Stomach (tissue), 9 donors: ENCODE results near the gene AUTS2. TPM values are rescaled to one million over a fixed set of nuclear protein-coding genes. Genes with fewer than 3 reads are reported as not detected.
"Not testable (repeated sequence)": the region's sequence is repeated elsewhere in the genome, so short reads cannot be mapped to it uniquely, and the experiment has no call there.

ENCODE experiments used
- DNase-seq, 2 donors: peaks; one replicate each; pipeline versions ENCODE4 v3.0.0 to v3.0.0-alpha.2; 2013 to 2019
- H3K27ac ChIP-seq, 5 donors: fragments of 200-600 bp in 4 of 5; sonication (generic) in 4 of 5; one replicate each; pipeline ENCODE4 v1.5.1; 2013 to 2019; ENCODE audit warnings: mild to moderate bottlenecking in 1 of 5, moderate library complexity in 1 of 5
- H3K27me3 ChIP-seq, 3 donors: fragments of 200-600 bp; sonication (generic); one replicate each; pipeline ENCODE4 v1.5.1; 2017 to 2019; ENCODE audit warnings: mixed run types in 1 of 3
- H3K36me3 ChIP-seq, 4 donors: fragments of 200-600 bp; sonication (generic); 1 replicate in 3 of 4; 2 replicates in 1 of 4; pipeline ENCODE4 v1.5.1; 2016 to 2019
- H3K4me1 ChIP-seq, 4 donors: fragments of 200-600 bp; sonication (generic); one replicate each; pipeline ENCODE4 v1.5.1; 2016 to 2019
- H3K4me3 ChIP-seq, 4 donors: fragments of 200-600 bp; sonication (generic) in 3 of 4; one replicate each; pipeline ENCODE4 v1.5.1; 2016 to 2019; ENCODE audit warnings: mild to moderate bottlenecking in 1 of 4
- H3K9me3 ChIP-seq, 4 donors: fragments of 200-600 bp; sonication (generic); one replicate each; pipeline ENCODE4 v1.5.1; 2016 to 2019
- CTCF ChIP-seq, 7 experiments: fragments of 450-650 bp in 4 of 7; fragments of 200-600 bp in 3 of 7; sonication (generic) in 3 of 7; IDR thresholded peaks; one replicate each; pipeline ENCODE4 v1.5.1; 2016 to 2019; ENCODE audit warnings: antibody characterized with exemption in 7 of 7, control low read depth in 2 of 7, mild to moderate bottlenecking in 1 of 7
- EP300 ChIP-seq: sonication (generic); formaldehyde crosslinking; IDR thresholded peaks from one replicate; pipeline ENCODE4 v1.6.1; 2017; ENCODE audit warnings: antibody characterized with exemption
- POLR2A ChIP-seq, 4 donors: fragments of 450-650 bp; IDR thresholded peaks; one replicate each; pipeline ENCODE4 v1.6.1; 2016; ENCODE audit warnings: antibody characterized with exemption in 4 of 4, control low read depth in 2 of 4, mild to moderate bottlenecking in 1 of 4, moderate library complexity in 1 of 4
- POLR2AphosphoS5 ChIP-seq, 3 donors: sonication (generic); formaldehyde crosslinking; IDR thresholded peaks; one replicate each; pipeline ENCODE4 v1.6.1; 2016; ENCODE audit warnings: antibody characterized with exemption in 3 of 3
- WGBS, 5 donors: extraction: QIAGEN DNeasy Blood & Tissue Kit in 3 of 5; methylation state at CpG; one replicate each; pipeline versions ENCODE4 v1.1.5 to v1.1.7; 2013 to 2018; 5-methylcytosine and 5-hydroxymethylcytosine counted together
- intact Hi-C: fragments of 100-400 bp; cut with DNase I; formaldehyde crosslinking; loops from one replicate; pipeline ENCODE4 v1.15.1; 2023; ENCODE audit warnings: low total_unique reads
- polyA plus RNA-seq, 3 donors: library from polyadenylated mRNA; stranded (reverse); fragments of 200-250 nt; gene quantifications; one replicate each; pipeline ENCODE4 v1.2.3, GENCODE V29; 2013
- total RNA-seq, 5 donors: library from RNA; depleted of rRNA; stranded (reverse); fragments of >200 nt; gene quantifications; one replicate each; pipeline versions ENCODE4 v1.1.0 to v1.2.3, GENCODE V29; 2014 to 2016
- donor health status: healthy with polysubstance abuse.
- donor health status: Bipolar disorder and iron deficiency.
- donor health status: healthy.

Gene AUTS2
- total and polyA plus RNA-seq, 8 donors: 3.8 to 90.3 (median 38.1) TPM

GRCh38 chr7:70807650-70808049 lies 1209.4 kb downstream of the AUTS2 start:
- no peaks in the 10 kb centered on the region for H3K36me3 ChIP-seq
- no peak overlapping the region for H3K4me3 ChIP-seq

GRCh38 chr7:70808876-70809275 lies 1210.6 kb downstream of the AUTS2 start:
- no peak overlapping the region for H3K4me3 ChIP-seq
- H3K4me1 ChIP-seq: no peaks in the 10 kb centered on the region
- no peak overlapping the region for H3K27ac ChIP-seq
- H3K27me3 ChIP-seq: peaks cover 0 to 9% (median 0%) of the 10 kb centered on the region in 3 donors
- no peaks in the 10 kb centered on the region for H3K36me3 ChIP-seq
- no peak for DNase-seq
- TF ChIP-seq POLR2AphosphoS5 (IDR thresholded peaks at IDR 0.05) (no peak), POLR2A (IDR thresholded peaks at IDR 0.05) (no peak), EP300 (no peak), CTCF (IDR thresholded peaks at IDR 0.05) (no peak)
- 53 to 66% (median 61%) methylated on average over 6 of the region's 6 CpGs for WGBS, 5 donors
- H3K9me3 ChIP-seq: no peaks in the 10 kb centered on the region
- intact Hi-C loops: no loop called here

More at GRCh38 chr7:70807650-70808049, 1209.4 kb downstream of the AUTS2 start:
- Histone ChIP-seq H3K27me3 (peaks cover 0 to 9% (median 0%) of the 10 kb centered on the region in 3 donors), H3K9me3 (peaks cover 0 to 5% (median 4%) of the 10 kb centered on the region in 4 donors), H3K27ac (no peak overlapping the region), H3K4me1 (no peaks in the 10 kb centered on the region)
- no peak for DNase-seq
- WGBS, 5 donors: 80 to 84% (median 83%) methylated on average over 11 of the region's 11 CpGs
- TF ChIP-seq POLR2AphosphoS5 (IDR thresholded peaks at IDR 0.05) (no peak), CTCF (IDR thresholded peaks at IDR 0.05) (no peak), EP300 (no peak), POLR2A (IDR thresholded peaks at IDR 0.05) (no peak)
- intact Hi-C loops: no loop called here

GRCh38 chr7:70810558-70811139 lies 1212.4 kb downstream of the AUTS2 start:
- TF ChIP-seq POLR2A (IDR thresholded peaks at IDR 0.05): no peak
- TF ChIP-seq EP300: no peak
- no peak for TF ChIP-seq CTCF (IDR thresholded peaks at IDR 0.05)
- no peak for TF ChIP-seq POLR2AphosphoS5 (IDR thresholded peaks at IDR 0.05)
- Histone ChIP-seq H3K27ac (no peak overlapping the region), H3K4me3 (no peak overlapping the region), H3K4me1 (no peaks in the 10 kb centered on the region), H3K36me3 (no peaks in the 10 kb centered on the region), H3K9me3 (no peaks in the 10 kb centered on the region), H3K27me3 (peaks cover 0 to 9% (median 0%) of the 10 kb centered on the region in 3 donors)
- intact Hi-C loops: no loop called here
- 63 to 73% (median 70%) methylated on average over 3 of the region's 3 CpGs for WGBS, 5 donors
- no peak for DNase-seq

GRCh38 chr7:70812511-70812910 lies 1214.2 kb downstream of the AUTS2 start:
- peaks cover 0 to 9% (median 3%) of the 10 kb centered on the region in 4 donors for H3K9me3 ChIP-seq
- H3K27me3 ChIP-seq: peaks cover 0 to 9% (median 0%) of the 10 kb centered on the region in 3 donors
- WGBS, 5 donors: 36 to 45% (median 41%) methylated on average over 3 of the region's 3 CpGs
- H3K4me3 ChIP-seq: no peak overlapping the region
- no peaks in the 10 kb centered on the region for H3K36me3 ChIP-seq
- no peak for TF ChIP-seq POLR2AphosphoS5 (IDR thresholded peaks at IDR 0.05)
- no peak for TF ChIP-seq CTCF (IDR thresholded peaks at IDR 0.05)
- TF ChIP-seq EP300: no peak
- no peak for TF ChIP-seq POLR2A (IDR thresholded peaks at IDR 0.05)
- H3K27ac ChIP-seq: no peak overlapping the region
- H3K4me1 ChIP-seq: no peaks in the 10 kb centered on the region
- intact Hi-C loops: no loop called here
- no peak for DNase-seq

- not testable (repeated sequence) for H3K4me1 ChIP-seq, H3K4me3 ChIP-seq, H3K27ac ChIP-seq, DNase-seq, H3K36me3 ChIP-seq
- intact Hi-C loops: loop anchor here (10.0 kb wide), 1 partner anchor 912 kb away; no protein-coding TSS in a partner anchor
- Histone ChIP-seq H3K27me3 (peaks cover 0 to 14% (median 0%) of the 10 kb centered on the region in 3 donors), H3K9me3 (peaks cover 0 to 17% (median 9%) of the 10 kb centered on the region in 4 donors)
- 79 to 89% (median 86%) methylated on average over 6 of the region's 6 CpGs for WGBS, 5 donors
Observed at GRCh38 chr7:70822490-70822889, 1224.2 kb downstream of the AUTS2 start.
